ENCODE data around the gene SBNO2. TPM values are rescaled to one million over a fixed set of nuclear protein-coding genes. Genes with fewer than 3 reads are reported as not detected.

SBNO2 gene
- total RNA-seq, 1 donor from 2014 or later, result 30.4 TPM

GRCh38 chr19:1063030-1063908 is 110.8 kb downstream of the SBNO2 start:
- DNase-seq (ENCODE audit: low read depth, low spot score), result no peak

- no peak for DNase-seq (ENCODE audit: low read depth, low spot score)
These were observed 111.6 kb downstream of the SBNO2 start for GRCh38 chr19:1062387-1063029.

- no peak for DNase-seq (ENCODE audit: low read depth, low spot score)
These were observed 112.1 kb downstream of the SBNO2 start for GRCh38 chr19:1061987-1062386.

GRCh38 chr19:1060689-1061088 is 113.4 kb downstream of the SBNO2 start:
- no peak for DNase-seq (ENCODE audit: low read depth, low spot score)

- DNase-seq (ENCODE audit: low read depth, low spot score), result no peak
These were observed 116.0 kb downstream of the SBNO2 start for GRCh38 chr19:1058112-1058511.

Other genes starting within 250 kb of the SBNO2 start
- gene ARID3A, start 248.2 kb downstream of the SBNO2 start, total RNA-seq, result 8.0 and 9.6 TPM in 2 replicates
- gene WDR18, start 189.9 kb downstream of the SBNO2 start, total RNA-seq, result 106 and 115 TPM in 2 replicates
- gene GRIN3B, start 173.8 kb downstream of the SBNO2 start, total RNA-seq, result 0.39 and 0.59 TPM in 2 replicates
- 49.5 and 65.1 TPM in 2 replicates for gene TMEM259, start 153.1 kb downstream of the SBNO2 start, total RNA-seq
- gene RNU6-2, start 152.7 kb downstream of the SBNO2 start, total RNA-seq, result not detected in 2 replicates
- gene CNN2, start 147.7 kb downstream of the SBNO2 start, total RNA-seq, result 159 and 188 TPM in 2 replicates
- 3.5 and 5.9 TPM in 2 replicates for gene ABCA7, start 134.2 kb downstream of the SBNO2 start, total RNA-seq
- gene ARHGAP45, start 107.1 kb downstream of the SBNO2 start, total RNA-seq, result 10.2 and 20.2 TPM in 2 replicates
- gene POLR2E, start 78.9 kb downstream of the SBNO2 start, total RNA-seq, result 133 and 163 TPM in 2 replicates
- gene GPX4, start 70.3 kb downstream of the SBNO2 start, total RNA-seq, result 380 and 410 TPM in 2 replicates
- gene STK11, start 31.5 kb upstream of the SBNO2 start, total RNA-seq, result 100 and 131 TPM in 2 replicates
- gene CBARP, start 63.7 kb upstream of the SBNO2 start, total RNA-seq, result 2.1 and 2.2 TPM in 2 replicates
- 21.4 and 28.9 TPM in 2 replicates for gene ATP5F1D, start 67.5 kb upstream of the SBNO2 start, total RNA-seq
- 11.4 and 13.4 TPM in 2 replicates for gene MIDN, start 74.3 kb upstream of the SBNO2 start, total RNA-seq
- gene CIRBP, start 95.1 kb upstream of the SBNO2 start, total RNA-seq, result 99.5 and 247 TPM in 2 replicates
- 19.1 and 26.0 TPM in 2 replicates for gene FAM174C, start 101.3 kb upstream of the SBNO2 start, total RNA-seq
- 0.07 TPM in 1 of 2 replicates, not detected in the other for gene EFNA2, start 111.6 kb upstream of the SBNO2 start, total RNA-seq
- 51.7 and 68.7 TPM in 2 replicates for gene NDUFS7, start 209.6 kb upstream of the SBNO2 start, total RNA-seq
- 12.3 and 25.5 TPM in 2 replicates for gene GAMT, start 227.3 kb upstream of the SBNO2 start, total RNA-seq
- gene DAZAP1, start 233.3 kb upstream of the SBNO2 start, total RNA-seq, result 94.8 and 106 TPM in 2 replicates

All from pulmonary artery endothelial cell (primary cell).